Subcutaneous adipose tissue (tissue), 4 donors: Measurements from ENCODE around the gene CHST12. TPM values are rescaled to one million over a fixed set of nuclear protein-coding genes. Genes with fewer than 3 reads are reported as not detected.

ENCODE experiments used
- CTCF ChIP-seq: fragments of 450-650 bp; IDR thresholded peaks from one replicate; pipeline ENCODE4 v1.5.1; 2016; ENCODE audit warnings: low read depth, mild to moderate bottlenecking, control low read depth, antibody characterized with exemption, moderate library complexity
- total RNA-seq, 4 donors: library from RNA; depleted of rRNA; stranded (reverse); fragments of >200 nt; gene quantifications; one replicate each; pipeline ENCODE4 v1.1.0, GENCODE V29; 2016

The CHST12 gene
- total RNA-seq, 4 donors from 2014 or later, result 5.2 to 26.0 (median 13.8) TPM

GRCh38 chr7:2437136-2437535, 33.7 kb downstream of the CHST12 start:
- no peak for TF ChIP-seq CTCF

- TF ChIP-seq CTCF, result no peak
Measured at GRCh38 chr7:2437537-2438148, 34.2 kb downstream of the CHST12 start.

- no peak for TF ChIP-seq CTCF
Measured at GRCh38 chr7:2438186-2438585, 34.8 kb downstream of the CHST12 start.

GRCh38 chr7:2438775-2439174, 35.4 kb downstream of the CHST12 start:
- no peak for TF ChIP-seq CTCF

GRCh38 chr7:2440608-2441245, 37.3 kb downstream of the CHST12 start:
- TF ChIP-seq CTCF, result no peak

GRCh38 chr7:2441430-2442058, 38.1 kb downstream of the CHST12 start:
- no peak for TF ChIP-seq CTCF

GRCh38 chr7:2443491-2443890, 40.1 kb downstream of the CHST12 start:
- no peak for TF ChIP-seq CTCF
